ENCODE measurements around the gene ITGAL. TPM values are rescaled to one million over a fixed set of nuclear protein-coding genes. Genes with fewer than 3 reads are reported as not detected.

Gene ITGAL
- total and polyA plus RNA-seq, 2 of the 8 experiments (the other 6 are each of a cell fraction or from before 2014, with no cell fraction given) = not detected

GRCh38 chr16:30472328-30472942 lies at the start of gene ITGAL (continued):
- TF ChIP-seq CHD7 (IDR thresholded peaks at IDR 0.05; ENCODE audit: insufficient replicate concordance, low read length) = no peak
- no peak for TF ChIP-seq POLR2A (IDR thresholded peaks at IDR 0.05; ENCODE audit: control extremely low read depth in 1 of 2, low read depth in 2 of 2, low read length in 2 of 2)
- TF ChIP-seq HDAC6 (IDR thresholded peaks at IDR 0.05; ENCODE audit: low read depth, low read length) = no peak
- no peak for TF ChIP-seq SP1 (IDR thresholded peaks at IDR 0.05; ENCODE audit: low read depth, low read length)
